ENCODE results near the gene PANK4.
"Not testable (repeated sequence)": the region's sequence is repeated elsewhere in the genome, so short reads cannot be mapped to it uniquely, and the experiment has no call there.

DNA sequence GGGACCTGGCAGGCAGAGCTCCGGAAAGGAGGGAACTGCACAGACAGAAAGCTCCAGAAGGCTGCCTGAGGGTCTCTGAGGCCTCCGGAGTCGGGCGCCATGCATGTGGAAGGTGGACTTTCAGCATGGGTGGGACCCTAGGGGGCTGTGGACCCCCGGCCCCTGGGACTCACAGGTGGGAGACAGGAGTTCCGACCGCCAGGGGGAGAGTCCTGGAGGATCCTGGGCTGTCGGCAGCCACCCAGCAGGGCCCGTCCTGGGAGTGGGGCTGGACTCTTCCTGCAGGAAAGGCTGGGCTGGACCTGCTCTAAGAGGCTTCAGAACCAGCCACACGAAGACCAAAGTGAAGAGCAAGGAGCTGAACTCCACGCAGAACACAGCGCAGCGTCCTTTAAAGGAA is 43.3 kb upstream of the PANK4 start:
- TF ChIP-seq CTCF (IDR thresholded peaks at IDR 0.05; ENCODE audit: low read length); EZH2 (optimal IDR thresholded peaks at IDR 0.05; ENCODE audit: low read depth, low read length): not testable (repeated sequence)

Data from MM.1S (cell line).